Gastroesophageal sphincter (tissue), 4 donors: ENCODE data around the gene CD53. TPM values are rescaled to one million over a fixed set of nuclear protein-coding genes. Genes with fewer than 3 reads are reported as not detected.
"Not testable (repeated sequence)": the region's sequence is repeated elsewhere in the genome, so short reads cannot be mapped to it uniquely, and the experiment has no call there.

Source experiments
- ATAC-seq: fragments of 150-250 bp; one replicate; pipeline ENCODE4 v1.9.1; 2016; ENCODE audit warnings: mild to moderate bottlenecking, moderate library complexity
- H3K27ac ChIP-seq, 4 donors: fragments of 200-600 bp; sonication (generic) in 3 of 4; 1 replicate in 3 of 4; 2 replicates in 1 of 4; pipeline ENCODE4 v1.5.1; 2016 to 2019
- H3K27me3 ChIP-seq: fragments of 200-600 bp; sonication (generic); one replicate; pipeline ENCODE4 v1.5.1; 2019
- H3K36me3 ChIP-seq, 2 donors: fragments of 200-600 bp; sonication (generic); one replicate each; pipeline ENCODE4 v1.5.1; 2019; ENCODE audit warnings: control low read depth in 1 of 2
- H3K4me1 ChIP-seq, 3 donors: fragments of 200-600 bp; sonication (generic); 1 replicate in 2 of 3; 2 replicates in 1 of 3; pipeline ENCODE4 v1.5.1; 2016 to 2019; ENCODE audit warnings: control low read depth in 2 of 3
- H3K4me3 ChIP-seq, 2 donors: fragments of 200-600 bp; sonication (generic); one replicate each; pipeline ENCODE4 v1.5.1; 2019; ENCODE audit warnings: mild to moderate bottlenecking in 1 of 2, moderate library complexity in 1 of 2
- H3K9me3 ChIP-seq, 3 donors: fragments of 200-600 bp; sonication (generic); one replicate each; pipeline ENCODE4 v1.5.1; 2017 to 2019; ENCODE audit warnings: control low read depth in 2 of 3
- EP300 ChIP-seq: sonication (generic); formaldehyde crosslinking; IDR thresholded peaks from one replicate; pipeline ENCODE4 v1.6.1; 2017; ENCODE audit warnings: antibody characterized with exemption, mild to moderate bottlenecking
- POLR2A ChIP-seq, 2 donors: fragments of 450-650 bp; IDR thresholded peaks; one replicate each; pipeline ENCODE4 v1.6.1; 2017; ENCODE audit warnings: antibody characterized with exemption in 2 of 2, mild to moderate bottlenecking in 2 of 2, moderate library complexity in 1 of 2
- POLR2AphosphoS5 ChIP-seq: sonication (generic); formaldehyde crosslinking; IDR thresholded peaks from one replicate; pipeline ENCODE4 v1.6.1; 2017; ENCODE audit warnings: antibody characterized with exemption
- WGBS, 2 donors: methylation state at CpG; one replicate each; pipeline ENCODE4 v1.1.5; 2018; ENCODE audit warnings: low coverage in 1 of 2; 5-methylcytosine and 5-hydroxymethylcytosine counted together
- total RNA-seq, 4 donors: library from RNA; depleted of rRNA; stranded (reverse); fragments of >200 nt; gene quantifications; one replicate each; pipeline ENCODE4 v1.1.0, GENCODE V29; 2016
- TF ChIP-seq, protein P1 (sequence below), 4 experiments: fragments of 200-600 bp in 2 of 4; fragments of 450-650 bp in 2 of 4; sonication (generic) in 1 of 4; IDR thresholded peaks; one replicate each; pipeline ENCODE4 v1.5.1; 2017 to 2019; ENCODE audit warnings: antibody characterized with exemption in 4 of 4, mild to moderate bottlenecking in 2 of 4, moderate library complexity in 2 of 4

CD53 gene
- total RNA-seq, 4 donors from 2014 or later = 8.1 to 48.1 (median 22.9) TPM

DNA sequence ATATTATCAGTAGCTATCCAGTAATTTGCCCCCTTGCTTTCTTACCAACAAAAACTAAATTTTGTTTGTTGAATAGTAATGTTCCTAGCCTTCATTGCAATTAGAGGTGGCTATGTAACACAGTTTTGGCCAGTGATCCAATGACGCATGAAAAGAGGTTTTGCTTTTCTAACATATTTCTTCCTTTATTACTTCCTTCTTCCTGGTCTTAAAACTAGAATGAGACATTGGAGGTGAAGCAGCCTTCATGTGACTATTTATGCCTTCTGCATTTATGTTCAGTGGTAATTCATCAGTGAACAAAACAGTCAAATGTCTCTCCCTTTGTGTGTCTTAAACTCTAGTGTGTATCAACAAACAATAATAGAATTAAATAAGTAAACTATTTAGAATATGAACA lies 55.2 kb downstream of the CD53 start:
- Histone ChIP-seq H3K36me3 (no peaks in the 10 kb centered on the region), H3K9me3 (peaks cover 0 to 24% (median 0%) of the 10 kb centered on the region in 3 donors), H3K4me3 (no peak overlapping the region), H3K4me1 (no peaks in the 10 kb centered on the region), H3K27me3 (no peaks in the 10 kb centered on the region), H3K27ac (no peak overlapping the region)
- 82 to 88% methylated on average over 1 of the region's 1 CpG for WGBS, 2 donors
- TF ChIP-seq POLR2A (IDR thresholded peaks at IDR 0.05) (no peak), POLR2AphosphoS5 (no peak), EP300 (no peak)
- TF ChIP-seq, protein P1, sequence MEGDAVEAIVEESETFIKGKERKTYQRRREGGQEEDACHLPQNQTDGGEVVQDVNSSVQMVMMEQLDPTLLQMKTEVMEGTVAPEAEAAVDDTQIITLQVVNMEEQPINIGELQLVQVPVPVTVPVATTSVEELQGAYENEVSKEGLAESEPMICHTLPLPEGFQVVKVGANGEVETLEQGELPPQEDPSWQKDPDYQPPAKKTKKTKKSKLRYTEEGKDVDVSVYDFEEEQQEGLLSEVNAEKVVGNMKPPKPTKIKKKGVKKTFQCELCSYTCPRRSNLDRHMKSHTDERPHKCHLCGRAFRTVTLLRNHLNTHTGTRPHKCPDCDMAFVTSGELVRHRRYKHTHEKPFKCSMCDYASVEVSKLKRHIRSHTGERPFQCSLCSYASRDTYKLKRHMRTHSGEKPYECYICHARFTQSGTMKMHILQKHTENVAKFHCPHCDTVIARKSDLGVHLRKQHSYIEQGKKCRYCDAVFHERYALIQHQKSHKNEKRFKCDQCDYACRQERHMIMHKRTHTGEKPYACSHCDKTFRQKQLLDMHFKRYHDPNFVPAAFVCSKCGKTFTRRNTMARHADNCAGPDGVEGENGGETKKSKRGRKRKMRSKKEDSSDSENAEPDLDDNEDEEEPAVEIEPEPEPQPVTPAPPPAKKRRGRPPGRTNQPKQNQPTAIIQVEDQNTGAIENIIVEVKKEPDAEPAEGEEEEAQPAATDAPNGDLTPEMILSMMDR (IDR thresholded peaks at IDR 0.05) = no peak
- ATAC-seq = no peak

DNA sequence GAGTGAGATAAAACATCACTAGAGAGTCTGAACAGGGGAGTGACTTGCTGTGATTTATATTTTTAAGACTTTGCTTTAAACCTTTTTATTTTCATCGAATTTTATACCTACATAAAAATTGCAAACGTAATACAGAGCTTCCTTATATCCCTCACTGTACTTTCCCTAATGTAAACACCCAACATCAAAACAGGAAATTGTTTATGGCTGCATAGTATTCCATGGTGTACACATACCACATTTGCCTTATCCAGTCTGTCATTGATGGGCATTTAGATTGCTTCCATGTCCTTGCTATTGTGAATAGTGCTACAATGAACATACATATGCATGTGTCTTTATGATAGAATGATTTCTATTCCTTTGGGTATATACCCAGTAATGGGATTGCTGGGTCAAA lies 56.0 kb downstream of the CD53 start:
- H3K27ac ChIP-seq = no peak overlapping the region
- peaks cover 0 to 31% (median 0%) of the 10 kb centered on the region in 3 donors for H3K9me3 ChIP-seq
- H3K4me3 ChIP-seq = no peak overlapping the region
- H3K27me3 ChIP-seq = no peaks in the 10 kb centered on the region
- TF ChIP-seq, protein P1 (IDR thresholded peaks at IDR 0.05) = no peak
- TF ChIP-seq EP300 = no peak
- no peak for TF ChIP-seq POLR2A (IDR thresholded peaks at IDR 0.05)
- no peak for TF ChIP-seq POLR2AphosphoS5
- 56 to 58% methylated on average over 2 of the region's 2 CpGs for WGBS, 2 donors
- ATAC-seq = no peak
- no peaks in the 10 kb centered on the region for H3K36me3 ChIP-seq
- no peaks in the 10 kb centered on the region for H3K4me1 ChIP-seq

DNA sequence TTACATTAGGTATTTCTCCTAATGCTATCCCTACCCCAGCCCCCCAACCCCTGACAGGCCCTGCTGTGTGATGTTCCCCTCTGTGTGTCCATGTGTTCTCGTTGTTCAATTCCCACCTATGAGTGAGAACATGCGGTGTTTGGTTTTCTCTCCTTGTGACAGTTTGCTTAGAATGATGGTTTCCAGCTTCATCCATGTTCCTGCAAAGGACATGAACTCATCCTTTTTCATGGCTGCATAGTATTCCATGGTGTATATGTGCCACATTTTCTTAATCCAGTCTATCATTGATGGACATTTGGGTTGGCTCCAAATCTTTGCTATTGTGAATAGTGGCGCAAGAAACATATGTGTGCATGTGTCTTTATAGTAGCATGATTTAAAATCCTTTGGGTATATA lies 58.1 kb downstream of the CD53 start:
- not testable (repeated sequence) for H3K27me3 ChIP-seq, H3K27ac ChIP-seq, H3K36me3 ChIP-seq, H3K4me1 ChIP-seq, H3K4me3 ChIP-seq, ATAC-seq
- peaks cover 0 to 44% (median 0%) of the 10 kb centered on the region in 3 donors for H3K9me3 ChIP-seq
- 81 to 97% methylated on average over 3 of the region's 3 CpGs for WGBS, 2 donors

DNA sequence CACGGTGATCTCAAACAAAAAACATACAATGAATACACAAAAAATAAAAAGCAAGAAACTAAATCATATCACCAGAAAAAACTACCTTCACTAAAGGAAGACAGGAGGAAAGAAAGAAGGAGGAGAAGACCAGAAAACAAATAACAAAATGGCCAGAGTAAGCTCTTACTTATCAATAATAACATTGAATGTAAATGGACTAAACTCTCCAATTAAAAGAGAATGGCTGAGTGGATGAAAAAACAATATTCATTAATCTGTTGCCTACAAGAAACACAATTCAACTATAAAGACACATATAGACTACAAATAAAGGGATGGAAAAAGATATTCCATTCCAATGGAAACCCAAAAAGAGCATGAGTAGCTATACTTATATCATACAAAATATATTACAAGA lies 63.6 kb downstream of the CD53 start:
- WGBS, 2 donors = 82 to 92% methylated on average over 1 of the region's 1 CpG
- no peak for ATAC-seq
- no peaks in the 10 kb centered on the region for H3K36me3 ChIP-seq
- no peaks in the 10 kb centered on the region for H3K27me3 ChIP-seq
- no peaks in the 10 kb centered on the region for H3K4me1 ChIP-seq
- no peak overlapping the region for H3K27ac ChIP-seq
- TF ChIP-seq EP300 = no peak
- no peak for TF ChIP-seq POLR2A (IDR thresholded peaks at IDR 0.05)
- TF ChIP-seq POLR2AphosphoS5 = no peak
- TF ChIP-seq, protein P1 (IDR thresholded peaks at IDR 0.05) = no peak
- H3K9me3 ChIP-seq = peaks cover 0 to 56% (median 0%) of the 10 kb centered on the region in 3 donors
- H3K4me3 ChIP-seq = no peak overlapping the region

DNA sequence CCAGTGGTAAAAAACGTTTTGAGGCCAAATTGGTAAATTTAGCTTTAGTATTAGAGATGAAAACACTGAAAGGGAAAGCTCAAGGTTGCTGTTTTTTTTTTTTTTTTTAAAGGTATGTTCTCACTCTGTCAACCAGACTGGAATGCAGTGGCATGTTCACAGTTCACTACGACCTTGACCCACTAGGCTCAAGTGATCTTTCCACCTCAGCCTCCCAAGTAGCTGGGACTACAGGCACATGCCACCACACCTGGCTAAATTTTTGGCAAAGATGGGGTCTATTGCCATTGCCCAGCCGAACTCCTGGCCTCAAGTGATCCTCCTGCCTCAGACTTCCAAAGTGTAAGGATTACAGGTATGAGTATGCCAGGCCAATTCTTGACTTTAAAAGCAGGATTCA lies 71.9 kb downstream of the CD53 start:
- peaks cover 0 to 27% (median 0%) of the 10 kb centered on the region in 3 donors for H3K9me3 ChIP-seq

More for the DNA sequence above, 71.9 kb downstream of the CD53 start:
- peaks cover 0 to 34% of the 10 kb centered on the region in 2 donors for H3K36me3 ChIP-seq
- no peak overlapping the region for H3K4me3 ChIP-seq
- no peak for ATAC-seq
- WGBS, 2 donors = 38 to 60% methylated on average over 3 of the region's 3 CpGs
- no peaks in the 10 kb centered on the region for H3K27me3 ChIP-seq
- TF ChIP-seq POLR2AphosphoS5 = no peak
- no peak for TF ChIP-seq EP300
- TF ChIP-seq, protein P1 (IDR thresholded peaks at IDR 0.05) = no peak
- TF ChIP-seq POLR2A (IDR thresholded peaks at IDR 0.05) = no peak
- no peaks in the 10 kb centered on the region for H3K4me1 ChIP-seq
- no peak overlapping the region for H3K27ac ChIP-seq
